ENCODE results near the gene CST11. TPM values are rescaled to one million over a fixed set of nuclear protein-coding genes. Genes with fewer than 3 reads are reported as not detected.

The CST11 gene
- total RNA-seq, 2 experiments from 2014 or later = not detected

DNA sequence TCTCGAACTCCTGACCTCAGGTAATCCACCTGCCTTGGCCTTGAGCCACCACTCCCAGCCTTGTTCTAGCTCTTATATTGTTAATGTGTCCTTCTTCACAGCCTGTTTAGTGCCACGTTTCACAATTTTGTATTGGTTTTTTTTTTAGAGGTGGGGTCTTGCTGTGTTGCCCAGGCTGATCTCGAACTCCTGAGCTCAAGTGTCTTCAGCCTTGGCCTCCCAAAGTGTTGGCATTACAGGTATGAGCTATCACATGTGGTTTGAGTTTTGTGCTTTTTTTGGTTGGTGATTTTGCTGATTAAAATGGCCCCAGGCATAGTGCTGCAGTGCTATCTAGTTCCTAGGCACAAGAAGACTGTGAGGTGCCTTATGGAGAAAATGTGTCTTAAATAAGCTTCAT is 19.0 kb downstream of the CST11 start:
- Mint-ChIP-seq H3K9me3 (no peaks in the 10 kb centered on the region), H3K4me1 (no peaks in the 10 kb centered on the region), H3K27me3 (peaks cover 8% of the 10 kb centered on the region), H3K36me3 (ENCODE audit: low read depth) (no peaks in the 10 kb centered on the region), H3K4me3 (no peak overlapping the region), H3K27ac (no peak overlapping the region)
- POLR2A ChIA-PET = no interaction called here
- no peak for DNase-seq
- CTCF ChIA-PET = no interaction called here

DNA sequence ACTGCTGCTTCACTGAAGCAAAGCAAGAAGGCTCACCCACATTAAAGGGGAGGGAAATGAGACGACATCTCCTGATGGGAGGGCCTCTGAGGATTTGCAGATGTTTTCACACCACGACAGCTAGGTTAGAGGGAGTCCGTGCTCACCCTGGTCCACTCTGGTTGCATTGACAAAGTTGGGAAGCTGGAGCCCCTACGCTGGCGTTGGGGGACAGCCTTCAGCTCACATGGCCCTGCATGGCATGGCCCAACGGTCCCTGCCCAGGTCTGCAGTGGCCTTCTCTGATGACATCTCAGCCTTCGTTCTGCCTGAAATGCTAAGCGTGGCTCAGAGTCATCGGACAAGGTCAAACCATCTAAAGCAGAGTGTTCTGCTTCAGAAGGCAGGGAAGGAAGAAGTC is 27.5 kb downstream of the CST11 start:
- Mint-ChIP-seq H3K4me3 (no peak overlapping the region), H3K36me3 (ENCODE audit: low read depth) (no peaks in the 10 kb centered on the region), H3K4me1 (peaks cover 18% of the 10 kb centered on the region), H3K9me3 (no peaks in the 10 kb centered on the region), H3K27ac (no peak overlapping the region), H3K27me3 (peaks cover 7% of the 10 kb centered on the region)
- ChIA-PET CTCF (interaction anchor here (1.0 kb wide), 1 partner anchor 75 kb away, joined by 3 read pairs; no protein-coding TSS in a partner anchor), POLR2A (no interaction called here)
- no peak for DNase-seq

DNA sequence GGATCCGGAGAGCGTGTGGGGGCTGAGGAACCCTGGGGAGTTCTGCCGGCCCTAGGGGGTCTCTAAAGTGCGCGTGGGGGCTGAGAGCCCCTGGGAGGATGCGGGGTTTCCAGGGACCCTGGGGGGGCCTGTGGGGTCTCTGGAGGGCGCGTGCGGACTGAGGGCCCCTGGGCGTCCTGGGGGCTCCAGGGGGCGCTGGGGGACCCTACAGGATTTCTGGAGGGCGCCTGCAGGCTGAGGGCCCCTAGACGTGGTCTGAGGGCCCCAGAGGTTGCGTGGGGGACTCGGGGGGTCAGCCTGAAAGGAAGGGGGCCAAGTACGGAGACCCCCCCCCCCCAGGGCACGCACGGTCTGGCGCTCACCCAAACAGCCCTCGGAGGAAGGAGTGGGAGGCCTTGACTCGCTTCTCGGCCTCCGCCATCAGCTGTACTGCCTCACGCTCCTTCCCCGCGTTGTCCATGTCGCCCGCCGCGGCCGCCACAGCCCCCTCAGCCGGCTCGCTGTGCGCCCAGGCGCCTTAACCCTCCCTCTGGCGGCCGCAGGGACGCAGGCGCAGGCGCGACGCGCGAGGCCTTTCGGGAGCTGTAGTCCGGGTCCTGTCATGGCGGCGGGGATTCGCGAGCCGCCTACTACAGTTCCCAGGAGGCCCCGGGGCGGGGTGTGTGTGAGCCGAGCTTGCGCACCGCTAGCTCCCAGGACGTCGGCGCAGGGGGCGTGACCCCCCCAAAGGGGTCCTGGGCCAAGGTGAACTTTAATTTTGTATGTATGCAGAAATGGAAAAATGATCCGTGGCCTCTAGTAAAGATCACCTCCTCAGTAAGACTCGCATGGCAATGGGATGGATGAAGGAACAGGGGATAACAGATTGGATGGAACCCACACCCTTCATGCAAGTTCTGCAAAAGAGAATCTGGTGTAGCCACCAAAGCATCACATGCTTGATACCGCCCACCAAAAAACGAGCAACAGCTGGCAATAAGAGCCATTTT is 31.4 kb downstream of the CST11 start, which contains the start of gene NAPB:
Gene NAPB, minus strand, starts transcription at position 546 of the 989 bp plus-strand sequence. Its CDS starts 86 bp downstream, at position 460.
- POLR2A ChIA-PET = interaction anchor here (0.6 to 1.4 kb wide), 5 partner anchors 54 to 141 kb away, joined by 3 to 6 read pairs (median 4); partner anchors contain the start of gene NXT1

DNA sequence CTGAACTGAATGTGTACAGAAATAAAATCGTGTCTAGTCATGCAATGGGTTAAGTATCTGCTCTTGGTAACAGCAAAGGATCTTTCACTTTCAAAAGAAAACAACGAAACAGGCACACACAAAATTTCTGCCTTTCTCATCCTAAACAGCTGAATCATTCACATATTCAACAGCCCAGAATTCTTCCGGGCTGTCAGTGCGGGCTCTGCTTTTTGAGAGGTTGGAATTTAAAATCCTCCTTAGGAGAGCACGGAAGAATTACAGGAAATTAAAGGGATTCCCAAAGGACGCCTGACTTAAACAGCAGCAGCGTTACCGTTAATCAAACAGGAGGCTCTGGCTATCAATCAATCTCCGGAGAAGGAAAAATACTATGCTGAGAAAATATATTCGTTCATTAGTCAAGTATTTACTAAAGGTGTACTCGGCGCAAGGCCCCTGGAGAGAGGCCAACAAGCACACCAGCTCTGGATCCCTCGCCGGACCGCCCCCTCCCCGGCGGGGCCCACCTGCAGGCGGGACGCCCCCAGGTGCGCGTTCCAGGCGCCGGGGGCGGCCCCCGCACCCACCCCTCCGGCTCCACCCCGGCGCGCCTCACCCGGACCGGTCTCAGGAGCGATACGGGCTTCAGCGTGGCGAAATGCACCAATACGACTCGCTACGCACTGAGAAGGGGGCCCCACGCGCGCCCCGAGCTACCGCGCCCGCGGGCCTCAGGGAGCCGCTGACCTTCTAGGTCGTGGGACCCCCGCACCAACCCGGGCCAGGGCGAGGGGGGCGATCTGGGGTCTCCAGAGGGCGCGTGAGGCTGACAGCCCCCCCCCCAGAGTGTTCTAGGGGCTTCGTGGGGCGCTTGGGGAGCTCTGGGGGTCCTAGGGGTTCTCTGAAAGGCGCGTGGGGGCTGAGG is 32.4 kb downstream of the CST11 start:
- H3K4me1 Mint-ChIP-seq = peaks cover 58% of the 10 kb centered on the region

More for the DNA sequence above, 31.4 kb downstream of the CST11 start, which contains the start of gene NAPB:
- Mint-ChIP-seq H3K4me3 (peak within 1 kb of the TSS; percentile 99), H3K9me3 (no peaks in the 10 kb centered on the region), H3K4me1 (peaks cover 50% of the 10 kb centered on the region), H3K27me3 (peaks cover 7% of the 10 kb centered on the region), H3K36me3 (ENCODE audit: low read depth) (peaks cover 1% of the 10 kb centered on the region), H3K27ac (peak within 1 kb of the TSS; percentile 96)
- CTCF ChIA-PET = interaction anchor here (0.5 to 2.5 kb wide), 12 partner anchors 10 to 330 kb away, joined by 3 to 9 read pairs (median 4); partner anchors contain the start of gene NXT1
- peak; percentile 94 for DNase-seq

DNA sequence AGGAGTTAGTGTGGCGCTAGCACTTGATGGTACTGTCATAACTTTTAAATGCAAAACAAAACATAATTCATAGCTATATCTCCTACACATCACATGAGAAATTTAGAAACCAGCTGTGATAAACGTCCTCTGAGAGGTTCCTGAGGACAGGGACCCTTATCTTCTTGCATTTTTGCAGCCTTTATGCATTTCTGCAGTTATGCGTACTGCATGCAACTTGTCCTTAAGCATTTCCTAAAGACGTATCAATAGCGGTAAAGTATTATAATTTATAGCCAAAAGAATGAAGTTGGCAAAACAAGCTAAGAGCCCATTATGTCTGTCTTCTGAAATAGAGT is 33.0 kb downstream of the CST11 start:
- Mint-ChIP-seq H3K36me3 (ENCODE audit: low read depth) (peaks cover 4% of the 10 kb centered on the region), H3K4me1 (peaks cover 58% of the 10 kb centered on the region), H3K27me3 (peaks cover 3% of the 10 kb centered on the region), H3K9me3 (no peaks in the 10 kb centered on the region), H3K27ac (peak overlapping the region; percentile 96), H3K4me3 (peak overlapping the region; percentile 99)
- ChIA-PET CTCF (interaction anchor here (1.1 to 2.5 kb wide), 4 partner anchors 9 to 79 kb away, joined by 3 to 8 read pairs (median 4); no protein-coding TSS in a partner anchor), POLR2A (interaction anchor here (0.7 kb wide), 1 partner anchor 20 kb away, joined by 3 read pairs; no protein-coding TSS in a partner anchor)
- DNase-seq = no peak

More for the DNA sequence above, 32.4 kb downstream of the CST11 start:
- CTCF ChIA-PET = interaction anchor here (0.6 to 2.5 kb wide), 9 partner anchors 9 to 83 kb away, joined by 3 to 9 read pairs (median 5); partner anchors contain the start of gene NXT1
- H3K9me3 Mint-ChIP-seq = no peaks in the 10 kb centered on the region
- H3K4me3 Mint-ChIP-seq = peak overlapping the region; percentile 99
- H3K36me3 Mint-ChIP-seq (ENCODE audit: low read depth) = peaks cover 4% of the 10 kb centered on the region
- H3K27me3 Mint-ChIP-seq = peaks cover 7% of the 10 kb centered on the region
- peak overlapping the region; percentile 96 for H3K27ac Mint-ChIP-seq
- DNase-seq = peak; percentile 44
- POLR2A ChIA-PET = interaction anchor here (0.7 to 1.4 kb wide), 2 partner anchors 21 to 70 kb away, joined by 3 to 6 read pairs; no protein-coding TSS in a partner anchor

DNA sequence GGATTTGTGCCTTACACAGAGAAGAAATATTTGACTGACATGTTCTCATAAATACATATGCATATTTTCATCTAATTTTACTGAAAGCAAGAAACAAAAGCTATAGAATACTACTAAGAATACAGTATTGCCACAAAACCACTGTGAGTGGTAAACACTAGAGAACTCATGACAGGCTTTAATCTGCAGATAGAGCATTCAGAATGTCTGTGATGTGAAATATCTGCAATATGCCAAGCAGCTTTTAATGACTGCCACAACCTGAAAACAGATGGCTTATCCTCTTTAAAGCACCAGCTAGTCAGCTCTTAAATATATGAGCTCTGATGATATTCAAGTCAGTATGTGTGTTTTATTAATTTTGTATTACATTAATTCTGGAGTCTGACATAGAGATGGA is 34.8 kb downstream of the CST11 start:
- ChIA-PET CTCF (interaction anchor here (0.9 to 1.8 kb wide), 4 partner anchors 18 to 68 kb away, joined by 3 to 7 read pairs (median 4); no protein-coding TSS in a partner anchor), POLR2A (no interaction called here)
- Mint-ChIP-seq H3K4me1 (peaks cover 63% of the 10 kb centered on the region), H3K9me3 (no peaks in the 10 kb centered on the region), H3K36me3 (ENCODE audit: low read depth) (peaks cover 7% of the 10 kb centered on the region), H3K4me3 (no peak overlapping the region), H3K27ac (peak overlapping the region; percentile 76), H3K27me3 (no peaks in the 10 kb centered on the region)
- DNase-seq = no peak

DNA sequence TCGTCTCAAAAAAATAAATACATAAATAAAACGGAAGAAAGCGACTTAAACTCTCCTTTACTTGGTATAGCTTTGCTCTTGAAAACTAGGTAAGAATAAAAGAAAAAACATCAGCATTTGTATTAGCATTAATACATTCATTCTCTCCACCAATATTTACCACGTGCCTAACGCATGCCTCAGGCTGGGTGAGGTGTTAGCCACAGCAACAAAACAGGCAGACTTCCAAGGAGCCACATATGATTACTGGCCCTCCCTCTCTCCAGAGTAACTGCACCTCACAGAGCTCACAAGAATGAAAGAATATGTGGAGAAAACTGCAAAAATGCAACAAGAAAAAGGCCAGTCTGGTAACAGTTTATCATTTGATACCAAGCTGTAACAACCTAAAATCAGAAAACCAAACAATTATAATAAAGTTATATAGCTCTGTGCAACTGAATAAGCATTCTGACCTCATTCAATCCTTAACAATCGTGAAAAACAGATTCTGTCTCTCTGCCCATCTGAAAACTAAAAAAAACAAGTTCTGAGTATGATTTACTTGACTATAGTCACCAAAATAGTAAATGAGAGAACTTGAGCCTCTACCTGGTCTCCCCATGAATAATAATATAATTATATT is 36.6 kb downstream of the CST11 start:
- Mint-ChIP-seq H3K27me3 (no peaks in the 10 kb centered on the region), H3K27ac (no peak overlapping the region), H3K4me3 (no peak overlapping the region), H3K36me3 (ENCODE audit: low read depth) (peaks cover 7% of the 10 kb centered on the region), H3K9me3 (no peaks in the 10 kb centered on the region), H3K4me1 (peaks cover 48% of the 10 kb centered on the region)
- ChIA-PET POLR2A (interaction anchor here (0.6 kb wide), 1 partner anchor 43 kb away, joined by 3 read pairs; no protein-coding TSS in a partner anchor), CTCF (interaction anchor here (0.6 to 1.8 kb wide), 4 partner anchors 16 to 58 kb away, joined by 3 to 7 read pairs (median 5); no protein-coding TSS in a partner anchor)
- DNase-seq = no peak

DNA sequence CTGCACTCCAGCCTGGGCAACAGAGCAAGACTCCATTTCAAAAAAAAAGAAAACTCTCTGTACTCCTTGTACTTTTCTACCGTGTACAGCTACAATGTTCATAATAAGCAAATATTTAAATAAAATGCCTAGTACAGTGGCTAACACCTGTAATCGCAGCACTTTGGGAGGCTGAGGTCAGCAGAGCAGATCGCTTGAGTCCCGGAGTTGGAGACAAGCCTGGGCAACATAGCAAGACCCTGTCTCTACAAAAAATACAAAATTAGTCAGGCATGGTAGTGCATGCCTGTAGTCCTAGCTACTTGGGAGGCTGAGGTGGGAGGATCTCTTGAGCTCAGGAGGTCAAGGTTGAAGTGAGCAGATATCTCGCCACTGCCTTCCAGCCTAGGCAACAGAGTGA is 37.1 kb downstream of the CST11 start:
- H3K4me1 Mint-ChIP-seq = peaks cover 48% of the 10 kb centered on the region
- POLR2A ChIA-PET = interaction anchor here (0.6 kb wide), 1 partner anchor 42 kb away, joined by 3 read pairs; no protein-coding TSS in a partner anchor

DNA sequence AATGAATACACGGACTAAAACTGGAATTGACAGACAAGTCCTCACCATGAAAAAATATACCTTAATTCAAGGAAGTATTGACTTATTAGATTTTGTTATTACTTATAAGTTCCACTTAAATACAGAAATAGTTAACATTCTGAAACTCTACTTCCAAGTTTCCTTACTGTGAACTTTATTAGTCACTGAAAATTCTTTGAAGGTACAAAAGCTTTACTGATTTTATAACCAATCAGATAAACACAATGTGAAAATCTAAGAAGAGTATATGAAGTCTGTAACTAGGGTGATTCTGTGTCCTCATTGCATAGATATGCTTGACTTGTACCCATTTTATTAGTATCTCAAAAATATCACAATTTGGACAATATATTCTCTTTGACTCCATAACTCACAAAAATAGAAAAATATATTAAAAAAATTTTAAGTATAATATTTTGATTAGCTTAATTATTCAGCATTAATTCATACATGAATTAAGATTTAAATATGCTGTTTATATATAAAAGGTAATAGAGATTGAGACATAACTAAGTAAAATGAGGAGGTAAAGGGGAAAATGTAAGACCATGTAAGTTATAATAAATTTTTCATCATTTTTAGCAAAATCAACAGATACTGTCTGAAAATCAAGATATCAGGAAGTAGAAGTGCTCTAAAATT is 38.0 kb downstream of the CST11 start:
- POLR2A ChIA-PET = no interaction called here
- CTCF ChIA-PET = no interaction called here
- peaks cover 7% of the 10 kb centered on the region for H3K36me3 Mint-ChIP-seq (ENCODE audit: low read depth)
- H3K4me3 Mint-ChIP-seq = no peak overlapping the region
- no peaks in the 10 kb centered on the region for H3K9me3 Mint-ChIP-seq
- peaks cover 44% of the 10 kb centered on the region for H3K4me1 Mint-ChIP-seq
- DNase-seq = no peak
- H3K27me3 Mint-ChIP-seq = no peaks in the 10 kb centered on the region
- no peak overlapping the region for H3K27ac Mint-ChIP-seq

More for the DNA sequence above, 37.1 kb downstream of the CST11 start:
- peaks cover 7% of the 10 kb centered on the region for H3K36me3 Mint-ChIP-seq (ENCODE audit: low read depth)
- no peak overlapping the region for H3K27ac Mint-ChIP-seq
- no peak overlapping the region for H3K4me3 Mint-ChIP-seq
- H3K27me3 Mint-ChIP-seq = no peaks in the 10 kb centered on the region
- H3K9me3 Mint-ChIP-seq = no peaks in the 10 kb centered on the region
- DNase-seq = no peak
- CTCF ChIA-PET = interaction anchor here (0.6 kb wide), 1 partner anchor 15 kb away, joined by 3 read pairs; no protein-coding TSS in a partner anchor

DNA sequence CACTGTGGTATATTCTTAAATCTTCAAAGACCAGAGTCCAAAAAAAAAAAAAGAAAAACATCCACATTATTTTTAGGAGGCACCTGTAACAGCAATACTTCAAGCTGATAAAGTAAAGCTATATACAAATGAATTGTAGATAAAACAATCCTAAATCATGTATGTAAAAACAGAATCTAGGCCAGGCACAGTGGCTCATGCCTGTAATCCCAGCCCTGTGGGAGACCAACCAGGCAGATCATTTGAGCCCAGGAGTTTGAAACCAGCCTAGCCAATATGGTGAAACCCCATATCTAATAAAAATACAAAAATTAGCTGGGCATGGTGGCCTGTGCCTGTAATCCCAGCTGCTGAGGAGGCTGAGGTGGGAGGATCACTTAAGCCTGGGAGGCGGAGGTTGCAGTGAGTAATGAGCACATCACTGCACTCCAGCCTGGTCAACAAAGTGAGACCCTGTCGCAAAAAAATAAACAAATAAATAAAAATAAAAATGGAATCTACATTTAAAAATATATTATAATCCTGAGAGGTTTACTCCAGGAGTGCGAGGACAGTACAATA is 38.7 kb downstream of the CST11 start:
- H3K9me3 Mint-ChIP-seq = no peaks in the 10 kb centered on the region
- peaks cover 7% of the 10 kb centered on the region for H3K36me3 Mint-ChIP-seq (ENCODE audit: low read depth)
- DNase-seq = no peak
- no peak overlapping the region for H3K27ac Mint-ChIP-seq
- ChIA-PET CTCF (no interaction called here), POLR2A (no interaction called here)
- no peak overlapping the region for H3K4me3 Mint-ChIP-seq
- H3K4me1 Mint-ChIP-seq = peaks cover 37% of the 10 kb centered on the region
- H3K27me3 Mint-ChIP-seq = no peaks in the 10 kb centered on the region

DNA sequence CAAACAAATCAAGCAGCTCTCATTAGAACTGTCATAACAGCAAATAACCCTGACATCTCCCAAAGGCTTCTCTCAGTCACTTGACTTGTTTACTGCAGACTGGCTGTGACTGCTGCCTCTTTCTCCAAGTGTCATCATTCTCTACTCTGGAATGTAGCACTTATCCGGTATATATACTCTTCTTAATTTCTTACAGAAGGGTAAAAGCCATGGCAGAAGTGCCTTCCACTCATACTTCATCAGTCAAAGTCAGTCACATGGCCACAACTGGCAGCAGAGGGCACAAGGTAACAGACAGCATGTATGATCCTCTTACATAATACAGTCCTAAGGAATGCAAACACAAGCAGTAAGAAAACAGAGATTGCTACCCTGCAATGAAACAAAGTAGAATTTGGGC is 40.6 kb downstream of the CST11 start:
- no peak overlapping the region for H3K4me3 Mint-ChIP-seq
- H3K27ac Mint-ChIP-seq = no peak overlapping the region
- CTCF ChIA-PET = interaction anchor here (0.6 to 2.1 kb wide), 2 partner anchors 9 to 51 kb away, joined by 5 to 8 read pairs; partner anchors contain the start of gene NAPB
- no peak for DNase-seq
- no peaks in the 10 kb centered on the region for H3K27me3 Mint-ChIP-seq
- peaks cover 34% of the 10 kb centered on the region for H3K4me1 Mint-ChIP-seq
- peaks cover 6% of the 10 kb centered on the region for H3K36me3 Mint-ChIP-seq (ENCODE audit: low read depth)
- POLR2A ChIA-PET = no interaction called here
- H3K9me3 Mint-ChIP-seq = no peaks in the 10 kb centered on the region

All from activated CD4-positive, alpha-beta T cell treated with anti-CD3 and anti-CD28 coated beads, Interleukin-2, amount 10 ng/mL, durations not matched to agents 7 days and 5 days (primary cell).